Measurements from ENCODE around the gene ASZ1. TPM values are rescaled to one million over a fixed set of nuclear protein-coding genes. Genes with fewer than 3 reads are reported as not detected.

ASZ1 gene
- total and polyA plus RNA-seq, 7 donors, result not detected

DNA sequence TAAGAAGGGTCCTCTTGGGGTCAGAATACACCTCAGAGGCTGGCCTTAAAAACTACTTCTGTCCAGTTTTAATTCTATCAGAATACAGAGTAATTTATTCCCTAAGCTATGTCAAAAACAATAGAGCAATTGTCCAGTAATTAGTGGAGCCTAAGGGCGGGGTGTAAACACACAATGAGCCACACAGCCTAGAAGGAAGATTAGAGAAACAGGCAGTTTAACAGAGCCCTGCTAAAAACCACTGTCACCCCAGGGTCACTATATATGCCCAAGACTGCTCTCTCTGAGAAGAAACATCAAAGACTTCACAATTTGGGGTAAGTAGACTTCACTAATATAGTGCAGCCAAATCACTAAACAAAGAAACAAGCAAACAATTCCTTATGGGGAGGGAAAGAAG, 77.3 kb downstream of the ASZ1 start:
- no peak for ATAC-seq
- TF ChIP-seq, protein P1, sequence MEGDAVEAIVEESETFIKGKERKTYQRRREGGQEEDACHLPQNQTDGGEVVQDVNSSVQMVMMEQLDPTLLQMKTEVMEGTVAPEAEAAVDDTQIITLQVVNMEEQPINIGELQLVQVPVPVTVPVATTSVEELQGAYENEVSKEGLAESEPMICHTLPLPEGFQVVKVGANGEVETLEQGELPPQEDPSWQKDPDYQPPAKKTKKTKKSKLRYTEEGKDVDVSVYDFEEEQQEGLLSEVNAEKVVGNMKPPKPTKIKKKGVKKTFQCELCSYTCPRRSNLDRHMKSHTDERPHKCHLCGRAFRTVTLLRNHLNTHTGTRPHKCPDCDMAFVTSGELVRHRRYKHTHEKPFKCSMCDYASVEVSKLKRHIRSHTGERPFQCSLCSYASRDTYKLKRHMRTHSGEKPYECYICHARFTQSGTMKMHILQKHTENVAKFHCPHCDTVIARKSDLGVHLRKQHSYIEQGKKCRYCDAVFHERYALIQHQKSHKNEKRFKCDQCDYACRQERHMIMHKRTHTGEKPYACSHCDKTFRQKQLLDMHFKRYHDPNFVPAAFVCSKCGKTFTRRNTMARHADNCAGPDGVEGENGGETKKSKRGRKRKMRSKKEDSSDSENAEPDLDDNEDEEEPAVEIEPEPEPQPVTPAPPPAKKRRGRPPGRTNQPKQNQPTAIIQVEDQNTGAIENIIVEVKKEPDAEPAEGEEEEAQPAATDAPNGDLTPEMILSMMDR (IDR thresholded peaks at IDR 0.05), result no peak
- Histone ChIP-seq H3K36me3 (ENCODE audit: insufficient read depth in 1 of 2, low read depth in 1 of 2) (no peaks in the 10 kb centered on the region), H3K4me3 (no peak overlapping the region), H3K9me3 (no peaks in the 10 kb centered on the region), H3K27me3 (ENCODE audit: insufficient read depth in 3 of 3, low read length in 2 of 3) (no peaks in the 10 kb centered on the region), H3K4me1 (no peaks in the 10 kb centered on the region), H3K27ac (no peak overlapping the region)
- DNase-seq, result no peak
- intact Hi-C loops (cut with DNase I), result no loop called here
- WGBS, 3 donors, result 44 to 71% (median 66%) methylated on average over 1 of the region's 1 CpG

DNA sequence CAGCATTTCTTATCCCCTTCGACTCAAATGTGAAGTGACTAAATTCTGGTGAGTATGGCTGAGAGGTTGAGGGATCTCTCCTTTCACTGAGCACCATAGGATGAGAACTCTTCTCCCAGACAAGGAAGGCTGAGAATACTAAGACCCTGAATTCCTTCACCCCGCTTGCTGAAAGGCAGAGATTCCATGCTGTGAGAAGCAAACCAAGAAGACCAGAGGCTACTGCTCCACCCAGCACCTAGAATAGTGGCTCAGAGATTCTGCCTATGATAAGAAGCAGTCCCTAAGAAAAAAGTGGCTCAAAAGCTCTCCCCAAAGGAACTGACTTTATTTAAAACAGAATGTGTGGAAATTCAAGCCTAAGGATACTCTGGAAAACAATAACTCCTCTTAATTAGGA, 77.7 kb downstream of the ASZ1 start:
- H3K27me3 ChIP-seq (ENCODE audit: insufficient read depth in 3 of 3, low read length in 2 of 3), result no peaks in the 10 kb centered on the region
- ATAC-seq, result no peak
- no peak overlapping the region for H3K27ac ChIP-seq
- no peak for DNase-seq
- TF ChIP-seq, protein P1 (IDR thresholded peaks at IDR 0.05), result no peak
- H3K9me3 ChIP-seq, result no peaks in the 10 kb centered on the region
- intact Hi-C loops (cut with DNase I), result no loop called here
- H3K36me3 ChIP-seq (ENCODE audit: insufficient read depth in 1 of 2, low read depth in 1 of 2), result no peaks in the 10 kb centered on the region
- no peaks in the 10 kb centered on the region for H3K4me1 ChIP-seq
- no peak overlapping the region for H3K4me3 ChIP-seq
- 76 to 88% (median 87%) methylated on average over 2 of the region's 2 CpGs for whole genome bisulfite sequencing, 3 donors

DNA sequence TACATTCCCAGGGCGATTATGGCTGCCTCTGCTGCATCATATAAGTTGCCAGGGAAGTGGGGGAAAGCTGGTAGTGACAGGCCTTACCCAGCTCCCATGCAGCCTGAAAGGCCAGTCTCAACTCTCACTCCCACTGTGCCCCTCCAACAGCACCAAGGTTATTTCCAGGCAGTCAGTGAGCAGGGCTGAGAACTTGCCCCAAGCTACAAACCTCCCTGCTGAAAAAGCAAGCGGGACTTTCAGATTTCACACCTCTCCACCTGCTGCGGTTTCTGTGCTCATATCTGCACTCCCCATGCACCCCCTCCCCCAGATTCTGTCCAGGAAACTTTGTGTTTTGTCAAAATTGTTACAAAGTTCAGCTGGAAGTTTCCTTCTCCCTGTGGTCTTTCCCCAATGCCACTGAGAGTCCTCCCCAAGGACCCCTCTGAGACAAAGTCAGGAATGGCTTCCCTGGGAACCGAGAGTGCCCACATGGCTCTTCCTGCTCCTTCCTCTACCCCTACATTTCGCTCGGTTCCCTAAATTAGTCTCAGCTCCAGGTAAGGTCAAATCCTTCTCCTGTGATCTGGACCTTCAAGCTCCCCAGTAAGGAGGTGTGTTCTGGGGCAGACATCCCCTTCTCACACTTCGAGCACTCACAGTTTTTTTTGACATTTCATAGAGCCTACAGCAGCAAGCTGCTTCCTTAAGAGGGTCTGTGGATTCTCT, 79.2 kb downstream of the ASZ1 start:
- Histone ChIP-seq H3K27me3 (ENCODE audit: insufficient read depth in 3 of 3, low read length in 2 of 3) (no peaks in the 10 kb centered on the region), H3K4me3 (no peak overlapping the region), H3K27ac (no peak overlapping the region), H3K9me3 (no peaks in the 10 kb centered on the region), H3K36me3 (ENCODE audit: insufficient read depth in 1 of 2, low read depth in 1 of 2) (no peaks in the 10 kb centered on the region), H3K4me1 (no peaks in the 10 kb centered on the region)
- intact Hi-C loops (cut with DNase I), result no loop called here
- ATAC-seq (no peak), DNase-seq (no peak)
- TF ChIP-seq, protein P1 (IDR thresholded peaks at IDR 0.05), result no peak
- 77 to 81% (median 80%) methylated on average over 7 of the region's 7 CpGs for WGBS, 3 donors

DNA sequence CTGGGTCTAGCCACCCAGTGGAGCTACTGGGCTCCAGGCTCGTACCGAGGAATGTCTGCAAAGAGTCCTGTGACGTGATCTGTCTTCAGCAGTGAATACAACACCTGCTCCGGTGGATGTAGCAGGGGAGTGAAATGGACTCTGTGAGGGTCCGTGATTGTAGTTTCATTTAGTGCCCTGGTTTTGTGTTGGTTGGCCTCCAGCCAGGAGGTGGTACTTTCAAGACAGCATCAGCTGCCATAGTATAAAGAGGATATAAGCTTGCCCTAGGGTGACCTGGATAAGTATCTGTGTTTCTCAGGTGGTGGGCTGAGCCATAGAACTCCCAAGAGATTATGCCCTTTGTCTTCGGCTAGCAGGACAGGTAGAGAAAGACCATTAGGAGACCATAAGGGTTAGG, 79.8 kb downstream of the ASZ1 start:
- Histone ChIP-seq H3K36me3 (ENCODE audit: insufficient read depth in 1 of 2, low read depth in 1 of 2) (no peaks in the 10 kb centered on the region), H3K4me3 (no peak overlapping the region), H3K9me3 (no peaks in the 10 kb centered on the region), H3K4me1 (no peaks in the 10 kb centered on the region), H3K27ac (no peak overlapping the region), H3K27me3 (ENCODE audit: insufficient read depth in 3 of 3, low read length in 2 of 3) (no peaks in the 10 kb centered on the region)
- DNase-seq, result no peak
- TF ChIP-seq, protein P1 (IDR thresholded peaks at IDR 0.05), result no peak
- ATAC-seq, result no peak
- WGBS, 3 donors, result 61 to 70% (median 70%) methylated on average over 6 of the region's 6 CpGs
- intact Hi-C loops (cut with DNase I), result no loop called here

DNA sequence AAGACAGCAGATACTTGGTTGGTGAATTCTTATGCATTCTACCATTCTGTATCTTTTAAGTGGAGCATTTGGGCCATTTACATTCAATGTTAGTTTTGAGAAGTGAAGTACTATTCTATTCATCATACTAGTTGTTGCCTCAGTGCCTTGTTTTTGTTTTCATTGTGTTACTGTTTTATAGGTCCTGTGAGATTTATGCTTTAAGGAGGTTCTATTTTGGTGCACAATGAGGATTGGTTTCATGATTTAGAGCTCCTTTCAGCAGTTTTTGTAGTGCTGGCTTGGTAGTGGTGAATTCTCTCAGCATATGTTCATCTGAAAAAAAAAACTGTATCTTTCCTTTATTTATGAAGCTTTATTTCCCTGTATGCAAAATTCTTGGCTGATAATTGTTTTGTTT, 81.1 kb downstream of the ASZ1 start:
- no peaks in the 10 kb centered on the region for H3K9me3 ChIP-seq
- no peaks in the 10 kb centered on the region for H3K27me3 ChIP-seq (ENCODE audit: insufficient read depth in 3 of 3, low read length in 2 of 3)
- intact Hi-C loops (cut with DNase I), result no loop called here
- no peaks in the 10 kb centered on the region for H3K36me3 ChIP-seq (ENCODE audit: insufficient read depth in 1 of 2, low read depth in 1 of 2)
- no peaks in the 10 kb centered on the region for H3K4me1 ChIP-seq
- no peak for DNase-seq
- H3K4me3 ChIP-seq, result no peak overlapping the region
- TF ChIP-seq, protein P1 (IDR thresholded peaks at IDR 0.05), result no peak
- no peak overlapping the region for H3K27ac ChIP-seq
- ATAC-seq, result no peak
